HEK293 (cell line): ENCODE measurements around the gene CNIH3.

ENCODE experiments used
- CTCF ChIA-PET: fragments of 350-600 bp; formaldehyde crosslinking; extraction: SDS; loops from one replicate; lab custom pipeline; 2021; ENCODE audit warnings: antibody characterized with exemption; lab: Yijun Ruan, JAX
- POLR2A ChIA-PET: fragments of 300-600 bp; formaldehyde crosslinking; extraction: SDS; loops from one replicate; lab custom pipeline; 2020; ENCODE audit warnings: antibody characterized with exemption, inconsistent platforms; lab: Yijun Ruan, JAX
- H3K27ac ChIP-seq: fragments of 200-500 bp; sonication (Bioruptor generic); 2 replicates; pipeline ENCODE4 v1.5.1; 2014; ENCODE audit warnings: low read depth, low read length, control low read depth, inconsistent platforms; ENCODE audit errors: extremely low read depth
- H3K36me3 ChIP-seq, 2 experiments: fragments of 200-500 bp in 1 of 2; sonication (Bioruptor generic) in 1 of 2; 1 replicate in 1 of 2; 2 replicates in 1 of 2; pipeline ENCODE4 v1.5.1; 2014 to 2017; ENCODE audit warnings: inconsistent platforms in 2 of 2, low read length in 2 of 2; ENCODE audit not compliant: control insufficient read depth in 2 of 2, insufficient read depth in 1 of 2
- H3K4me1 ChIP-seq: fragments of 200-500 bp; sonication (Bioruptor generic); 2 replicates; pipeline ENCODE4 v1.5.1; 2014; ENCODE audit warnings: mild to moderate bottlenecking, low read length, inconsistent platforms; ENCODE audit not compliant: control insufficient read depth, insufficient read depth
- H3K4me3 ChIP-seq: 2 replicates; pipeline ENCODE4 v1.5.1; 2011; ENCODE audit warnings: low read depth, mild to moderate bottlenecking, control low read depth, low read length, moderate library complexity
- H3K9me3 ChIP-seq: fragments of 200-500 bp; sonication (Bioruptor generic); 2 replicates; pipeline ENCODE4 v1.5.1; 2014; ENCODE audit warnings: low read depth, low read length, inconsistent platforms; ENCODE audit not compliant: control insufficient read depth, insufficient read depth
- EGR2 ChIP-seq: fragments of 450-650 bp; formaldehyde crosslinking; IDR thresholded peaks from 2 replicates; pipeline ENCODE4 v1.5.1; 2016; ENCODE audit warnings: low read depth, missing biosample characterization, missing genetic modification characterization
- GFI1B ChIP-seq: fragments of 450-650 bp; formaldehyde crosslinking; IDR thresholded peaks from 2 replicates; pipeline ENCODE4 v1.5.1; 2016; ENCODE audit warnings: missing biosample characterization, missing genetic modification characterization
- GLIS1 ChIP-seq: fragments of 450-650 bp; formaldehyde crosslinking; IDR thresholded peaks from 2 replicates; pipeline ENCODE4 v1.5.1; 2016; ENCODE audit warnings: missing biosample characterization, missing genetic modification characterization
- HOXC10 ChIP-seq: sonication (generic); formaldehyde crosslinking; IDR thresholded peaks from 2 replicates; pipeline ENCODE4 v1.8.1; 2023; ENCODE audit warnings: mild to moderate bottlenecking, missing genetic modification reagents
- KLF16 ChIP-seq: fragments of 450-650 bp; formaldehyde crosslinking; IDR thresholded peaks from 2 replicates; pipeline ENCODE4 v1.5.1; 2017; ENCODE audit warnings: missing biosample characterization, missing genetic modification characterization
- MYNN ChIP-seq: fragments of 450-650 bp; formaldehyde crosslinking; IDR thresholded peaks from 2 replicates; pipeline ENCODE4 v1.5.1; 2016; ENCODE audit warnings: missing biosample characterization, missing genetic modification characterization, borderline replicate concordance
- PRDM10 ChIP-seq: fragments of 450-650 bp; formaldehyde crosslinking; IDR thresholded peaks from 2 replicates; pipeline ENCODE4 v1.5.1; 2016; ENCODE audit warnings: missing biosample characterization, missing genetic modification characterization
- ZFHX2 ChIP-seq: fragments of 450-650 bp; formaldehyde crosslinking; conservative IDR thresholded peaks from 2 replicates; pipeline ENCODE4 v1.5.1; 2016; ENCODE audit warnings: missing biosample characterization, missing genetic modification characterization
- ZNF133 ChIP-seq: fragments of 450-650 bp; formaldehyde crosslinking; IDR thresholded peaks from 2 replicates; pipeline ENCODE4 v1.5.1; 2016; ENCODE audit warnings: missing biosample characterization, missing genetic modification characterization
- ZNF202 ChIP-seq: fragments of 450-650 bp; formaldehyde crosslinking; IDR thresholded peaks from 2 replicates; pipeline ENCODE4 v1.5.1; 2016; ENCODE audit warnings: missing biosample characterization, missing genetic modification characterization, borderline replicate concordance
- ZNF221 ChIP-seq: fragments of 450-650 bp; formaldehyde crosslinking; IDR thresholded peaks from 2 replicates; pipeline ENCODE4 v1.5.1; 2017; ENCODE audit warnings: missing biosample characterization, missing genetic modification characterization, borderline replicate concordance
- ZNF239 ChIP-seq: fragments of 450-650 bp; formaldehyde crosslinking; IDR thresholded peaks from 2 replicates; pipeline ENCODE4 v1.5.1; 2016; ENCODE audit warnings: missing biosample characterization, missing genetic modification characterization
- ZNF248 ChIP-seq: fragments of 450-650 bp; formaldehyde crosslinking; IDR thresholded peaks from 2 replicates; pipeline ENCODE4 v1.5.1; 2017; ENCODE audit warnings: missing biosample characterization, missing genetic modification characterization
- ZNF302 ChIP-seq: fragments of 450-650 bp; formaldehyde crosslinking; IDR thresholded peaks from 2 replicates; pipeline ENCODE4 v1.5.1; 2016; ENCODE audit warnings: missing biosample characterization, missing genetic modification characterization, low read depth
- ZNF416 ChIP-seq: fragments of 450-650 bp; formaldehyde crosslinking; IDR thresholded peaks from 2 replicates; pipeline ENCODE4 v1.5.1; 2016; ENCODE audit warnings: missing biosample characterization, missing genetic modification characterization
- ZNF449 ChIP-seq: fragments of 450-650 bp; formaldehyde crosslinking; IDR thresholded peaks from 2 replicates; pipeline ENCODE4 v1.5.1; 2017; ENCODE audit warnings: missing biosample characterization, mild to moderate bottlenecking, missing genetic modification characterization, moderate library complexity
- ZNF473 ChIP-seq: fragments of 450-650 bp; formaldehyde crosslinking; IDR thresholded peaks from 2 replicates; pipeline ENCODE4 v1.5.1; 2017; ENCODE audit warnings: missing biosample characterization, missing genetic modification characterization
- ZNF488 ChIP-seq: fragments of 450-650 bp; formaldehyde crosslinking; IDR thresholded peaks from 2 replicates; pipeline ENCODE4 v1.5.1; 2016; ENCODE audit warnings: missing biosample characterization, missing genetic modification characterization
- ZNF561 ChIP-seq: fragments of 450-650 bp; IDR thresholded peaks from 2 replicates; pipeline ENCODE4 v1.5.1; 2018; ENCODE audit warnings: missing biosample characterization, missing genetic modification characterization, borderline replicate concordance
- ZNF660 ChIP-seq: fragments of 450-650 bp; IDR thresholded peaks from 2 replicates; pipeline ENCODE4 v1.5.1; 2018; ENCODE audit warnings: missing biosample characterization, mild to moderate bottlenecking, missing genetic modification characterization
- ZNF664 ChIP-seq: fragments of 450-650 bp; formaldehyde crosslinking; IDR thresholded peaks from 2 replicates; pipeline ENCODE4 v1.5.1; 2016; ENCODE audit warnings: missing biosample characterization, missing genetic modification characterization
- ZNF704 ChIP-seq: fragments of 450-650 bp; formaldehyde crosslinking; IDR thresholded peaks from 2 replicates; pipeline ENCODE4 v1.5.1; 2016; ENCODE audit warnings: missing biosample characterization, missing genetic modification characterization
- ZNF707 ChIP-seq: fragments of 450-650 bp; formaldehyde crosslinking; IDR thresholded peaks from 2 replicates; pipeline ENCODE4 v1.5.1; 2016; ENCODE audit warnings: missing biosample characterization, missing genetic modification characterization
- ZNF830 ChIP-seq: fragments of 450-650 bp; IDR thresholded peaks from 2 replicates; pipeline ENCODE4 v1.5.0; 2018; ENCODE audit warnings: missing biosample characterization, missing genetic modification characterization, low read depth, mild to moderate bottlenecking, moderate library complexity
- ZNF837 ChIP-seq: fragments of 450-650 bp; formaldehyde crosslinking; IDR thresholded peaks from 2 replicates; pipeline ENCODE4 v1.5.1; 2016; ENCODE audit warnings: missing biosample characterization, missing genetic modification characterization
- ZNF843 ChIP-seq: fragments of 450-650 bp; formaldehyde crosslinking; IDR thresholded peaks from 2 replicates; pipeline ENCODE4 v1.5.1; 2016; ENCODE audit warnings: missing biosample characterization, missing genetic modification characterization
- ZSCAN18 ChIP-seq: fragments of 450-650 bp; formaldehyde crosslinking; IDR thresholded peaks from 2 replicates; pipeline ENCODE4 v1.5.1; 2016; ENCODE audit warnings: missing biosample characterization, missing genetic modification characterization

CNIH3 gene

GRCh38 chr1:224621813-224622682 is 5.9 kb downstream of the CNIH3 start:
- peaks cover 36% of the 10 kb centered on the region for H3K4me1 ChIP-seq
- no peak overlapping the region for H3K4me3 ChIP-seq
- H3K36me3 ChIP-seq, result no peaks in the 10 kb centered on the region
- H3K27ac ChIP-seq, result peak overlapping the region; percentile 35; the same call in 1 of the 2 replicates
- POLR2A ChIA-PET, result no interaction called here
- H3K9me3 ChIP-seq, result no peaks in the 10 kb centered on the region
- CTCF ChIA-PET, result interaction anchor here (0.7 to 13.8 kb wide), 6 partner anchors 17 to 273 kb away, joined by 3 to 100 read pairs (median 8); no protein-coding TSS in a partner anchor
- no peak for TF ChIP-seq ZNF704
- peak; percentile 90 for TF ChIP-seq ZNF660
- TF ChIP-seq ZNF133 (tag by site-specific recombination), result peak; percentile 44
- TF ChIP-seq KLF16 (tag by site-specific recombination), result peak; percentile 70
- peak; percentile 93 for TF ChIP-seq ZNF843 (tag by site-specific recombination)
- no peak for TF ChIP-seq ZNF221
- no peak for TF ChIP-seq ZNF830 (tag by site-specific recombination)
- no peak for TF ChIP-seq MYNN
- 0 out of 2 replicates have a peak, but pooled peaks have one; percentile 44 for TF ChIP-seq ZNF488
- no peak for TF ChIP-seq ZSCAN18
- no peak for TF ChIP-seq ZNF202
- no peak for TF ChIP-seq ZNF837 (tag by site-specific recombination)
- TF ChIP-seq EGR2 (tag by site-specific recombination), result peak; percentile 50; the same call in 1 of the 2 replicates
- no peak for TF ChIP-seq ZNF664 (tag by site-specific recombination)
- 0 out of 2 replicates have a peak, but pooled peaks have one; percentile 31 for TF ChIP-seq ZFHX2 (tag by site-specific recombination)
- TF ChIP-seq HOXC10 (CRISPR knock-in tag), result no peak
- TF ChIP-seq ZNF248 (tag by site-specific recombination), result no peak
- peak; percentile 50; the same call in 1 of the 2 replicates for TF ChIP-seq GFI1B (tag by site-specific recombination)
- peak; percentile 66; the same call in 1 of the 2 replicates for TF ChIP-seq ZNF416 (tag by site-specific recombination)
- TF ChIP-seq ZNF707 (tag by site-specific recombination), result no peak
- TF ChIP-seq ZNF449 (tag by site-specific recombination), result peak; percentile 69
- TF ChIP-seq ZNF239 (tag by site-specific recombination), result no peak
- peak; percentile 76 for TF ChIP-seq PRDM10 (tag by site-specific recombination)
- peak; percentile 83; the same call in 1 of the 2 replicates for TF ChIP-seq ZNF302 (tag by site-specific recombination)
- TF ChIP-seq GLIS1 (tag by site-specific recombination), result peak; percentile 21; the same call in 1 of the 2 replicates
- peak; percentile 81; the same call in 1 of the 2 replicates for TF ChIP-seq ZNF561 (tag by site-specific recombination)
- no peak for TF ChIP-seq ZNF473 (tag by site-specific recombination)
